K562 (cell line): ENCODE measurements around the gene BCCIP. TPM values are rescaled to one million over a fixed set of nuclear protein-coding genes. Genes with fewer than 3 reads are reported as not detected.
A peak's percentile ranks its signal among the peaks of the same experiment; 100 is the strongest.

Experiments used
- ATF2 ChIP-seq: sonication (generic); formaldehyde crosslinking; IDR thresholded peaks from 2 replicates; pipeline ENCODE4 v1.8.1; 2022; ENCODE audit warnings: missing genetic modification reagents
- CHD7 ChIP-seq: fragments of 200-600 bp; sonication (generic); IDR thresholded peaks from one replicate; pipeline ENCODE4 v1.6.1; 2012; ENCODE audit warnings: mild to moderate bottlenecking, low read depth, low read length, inconsistent platforms
- KLF16 ChIP-seq: IDR thresholded peaks from 2 replicates; pipeline ENCODE4 v1.6.1; 2016; ENCODE audit warnings: antibody characterized with exemption
- MBD2 ChIP-seq: sonication (generic); IDR thresholded peaks from 2 replicates; pipeline ENCODE4 v1.6.1; 2016; ENCODE audit warnings: low read depth, borderline replicate concordance
- MIER1 ChIP-seq: fragments of 450-650 bp; IDR thresholded peaks from 2 replicates; pipeline ENCODE4 v1.6.1; 2016; ENCODE audit warnings: antibody characterized with exemption, mild to moderate bottlenecking, low read depth
- MYBL2 ChIP-seq, 2 experiments: fragments of 450-650 bp in 1 of 2; sonication (generic) in 1 of 2; formaldehyde crosslinking in 1 of 2; IDR thresholded peaks; 2 replicates each; pipeline versions ENCODE4 v1.6.1 to v1.8.1; 2017 to 2022; ENCODE audit warnings: borderline replicate concordance in 1 of 2, inconsistent platforms in 1 of 2, low read depth in 1 of 2, mild to moderate bottlenecking in 1 of 2, missing genetic modification reagents in 1 of 2, moderate library complexity in 1 of 2
- ZNF347 ChIP-seq: fragments of 450-650 bp; formaldehyde crosslinking; IDR thresholded peaks from 2 replicates; pipeline ENCODE4 v1.4.0; 2020; ENCODE audit warnings: low read depth, mild to moderate bottlenecking, moderate library complexity
- ZNF445 ChIP-seq: fragments of 250-450 bp; sonication (Bioruptor Pico); IDR thresholded peaks from 2 replicates; pipeline ENCODE4 v1.4.0; 2020; ENCODE audit warnings: low read depth, mild to moderate bottlenecking, moderate library complexity
- polyA plus RNA-seq, 8 experiments: library from polyadenylated mRNA; depleted of rRNA in 4 of 8; stranded (reverse) in 5 of 8; unstranded in 3 of 8; fragments of >200 nt; fragmentation: Nextera tagmentation in 2 of 8; fragmentation: Illumina TruSeq in 1 of 8; extraction: Ambion mirVana in 2 of 8; extraction: Trizol in 1 of 8; gene quantifications; 2 replicates each; pipeline versions ENCODE4 v1.2.1 to v1.2.3, GENCODE V29; 2011 to 2014; ENCODE audit warnings: inconsistent platforms in 1 of 8, missing spikeins in 1 of 8
- total RNA-seq, 7 experiments: library from RNA; depleted of rRNA in 6 of 7; stranded (reverse); fragments of >200 nt in 6 of 7; fragmentation: Illumina TruSeq in 2 of 7; extraction: Trizol in 2 of 7; gene quantifications; 2 replicates each; pipeline versions ENCODE4 v1.2.1 to v1.2.3, GENCODE V29; 2011 to 2021; ENCODE audit warnings: low replicate concordance in 1 of 7
- TF ChIP-seq, protein P1 (sequence below): fragments of 250-450 bp; sonication (Bioruptor Pico); IDR thresholded peaks from 2 replicates; pipeline ENCODE4 v1.4.0; 2020; ENCODE audit warnings: mild to moderate bottlenecking, moderate library complexity, borderline replicate concordance

BCCIP gene
- total and polyA plus RNA-seq, 9 of the 15 experiments (the other 6 are each of a cell fraction or from before 2014, with no cell fraction given): 95.1 to 204 (median 163) TPM

GRCh38 chr10:125822878-125823662 lies at the start of gene BCCIP, which contains the start of gene UROS (continued):
- TF ChIP-seq ATF2 (no peak), MBD2 (peak; percentile 97), KLF16 (no peak), MIER1 (peak; percentile 75), MYBL2 (IDR thresholded peaks at IDR 0.05; ENCODE audit: low read depth) (no peak), MYBL2 (CRISPR knock-in tag; IDR thresholded peaks at IDR 0.05; ENCODE audit: borderline replicate concordance) (no peak), ZNF445 (no peak), CHD7 (no peak), ZNF347 (CRISPR knock-in tag) (no peak)
- TF ChIP-seq, protein P1, sequence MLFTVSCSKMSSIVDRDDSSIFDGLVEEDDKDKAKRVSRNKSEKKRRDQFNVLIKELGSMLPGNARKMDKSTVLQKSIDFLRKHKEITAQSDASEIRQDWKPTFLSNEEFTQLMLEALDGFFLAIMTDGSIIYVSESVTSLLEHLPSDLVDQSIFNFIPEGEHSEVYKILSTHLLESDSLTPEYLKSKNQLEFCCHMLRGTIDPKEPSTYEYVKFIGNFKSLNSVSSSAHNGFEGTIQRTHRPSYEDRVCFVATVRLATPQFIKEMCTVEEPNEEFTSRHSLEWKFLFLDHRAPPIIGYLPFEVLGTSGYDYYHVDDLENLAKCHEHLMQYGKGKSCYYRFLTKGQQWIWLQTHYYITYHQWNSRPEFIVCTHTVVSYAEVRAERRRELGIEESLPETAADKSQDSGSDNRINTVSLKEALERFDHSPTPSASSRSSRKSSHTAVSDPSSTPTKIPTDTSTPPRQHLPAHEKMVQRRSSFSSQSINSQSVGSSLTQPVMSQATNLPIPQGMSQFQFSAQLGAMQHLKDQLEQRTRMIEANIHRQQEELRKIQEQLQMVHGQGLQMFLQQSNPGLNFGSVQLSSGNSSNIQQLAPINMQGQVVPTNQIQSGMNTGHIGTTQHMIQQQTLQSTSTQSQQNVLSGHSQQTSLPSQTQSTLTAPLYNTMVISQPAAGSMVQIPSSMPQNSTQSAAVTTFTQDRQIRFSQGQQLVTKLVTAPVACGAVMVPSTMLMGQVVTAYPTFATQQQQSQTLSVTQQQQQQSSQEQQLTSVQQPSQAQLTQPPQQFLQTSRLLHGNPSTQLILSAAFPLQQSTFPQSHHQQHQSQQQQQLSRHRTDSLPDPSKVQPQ: no peak
